ENCODE measurements around the gene TMA16.

DNA sequence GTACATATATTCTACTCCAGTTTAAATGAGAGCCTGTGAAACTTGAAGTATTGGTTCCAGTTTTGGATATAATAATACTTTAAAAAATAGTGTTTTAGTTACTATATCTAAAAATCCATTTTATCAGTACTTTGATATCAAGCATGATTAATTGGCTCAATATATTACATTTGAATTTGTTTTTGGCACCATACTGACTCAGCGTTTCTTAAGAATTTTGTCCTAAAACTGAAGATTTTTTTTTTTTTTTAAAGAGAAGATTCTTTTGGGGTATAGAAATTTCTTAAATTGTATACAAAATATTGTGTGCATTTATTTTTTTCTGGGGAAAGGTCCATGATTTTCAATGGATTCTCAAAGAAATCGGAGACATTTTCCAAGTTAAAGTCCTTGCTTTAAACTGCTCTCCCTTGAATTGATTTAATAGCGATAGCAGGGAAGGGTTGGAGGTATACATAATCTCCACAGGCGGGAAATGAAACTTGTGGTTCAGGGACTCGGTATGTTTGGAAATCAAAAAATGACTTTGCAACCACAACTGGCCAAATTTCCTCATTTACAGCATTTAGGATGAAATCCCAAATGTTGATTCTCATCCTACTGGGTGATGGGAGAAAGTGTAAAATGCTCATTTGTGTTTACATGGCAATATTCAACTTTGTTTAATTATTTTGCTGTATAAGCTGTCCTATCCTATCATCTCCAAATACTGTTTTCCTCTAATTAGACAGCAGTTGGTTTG, 62.3 kb downstream of the TMA16 start:
- TF ChIP-seq, protein P1, sequence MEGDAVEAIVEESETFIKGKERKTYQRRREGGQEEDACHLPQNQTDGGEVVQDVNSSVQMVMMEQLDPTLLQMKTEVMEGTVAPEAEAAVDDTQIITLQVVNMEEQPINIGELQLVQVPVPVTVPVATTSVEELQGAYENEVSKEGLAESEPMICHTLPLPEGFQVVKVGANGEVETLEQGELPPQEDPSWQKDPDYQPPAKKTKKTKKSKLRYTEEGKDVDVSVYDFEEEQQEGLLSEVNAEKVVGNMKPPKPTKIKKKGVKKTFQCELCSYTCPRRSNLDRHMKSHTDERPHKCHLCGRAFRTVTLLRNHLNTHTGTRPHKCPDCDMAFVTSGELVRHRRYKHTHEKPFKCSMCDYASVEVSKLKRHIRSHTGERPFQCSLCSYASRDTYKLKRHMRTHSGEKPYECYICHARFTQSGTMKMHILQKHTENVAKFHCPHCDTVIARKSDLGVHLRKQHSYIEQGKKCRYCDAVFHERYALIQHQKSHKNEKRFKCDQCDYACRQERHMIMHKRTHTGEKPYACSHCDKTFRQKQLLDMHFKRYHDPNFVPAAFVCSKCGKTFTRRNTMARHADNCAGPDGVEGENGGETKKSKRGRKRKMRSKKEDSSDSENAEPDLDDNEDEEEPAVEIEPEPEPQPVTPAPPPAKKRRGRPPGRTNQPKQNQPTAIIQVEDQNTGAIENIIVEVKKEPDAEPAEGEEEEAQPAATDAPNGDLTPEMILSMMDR (IDR thresholded peaks at IDR 0.05; ENCODE audit: poor library complexity, severe bottlenecking), result no peak
- TF ChIP-seq TAF1 (IDR thresholded peaks at IDR 0.05; ENCODE audit: low read depth), result no peak
- TF ChIP-seq EZH2 (IDR thresholded peaks at IDR 0.05; ENCODE audit: borderline replicate concordance, insufficient read depth, low read length, poor library complexity, severe bottlenecking), result no peak
